MM.1S (cell line): ENCODE measurements around the gene SEL1L3.

Experiments used
- CTCF ChIP-seq: fragments of 300-600 bp; sonication (generic); IDR thresholded peaks from 2 replicates; pipeline ENCODE4 v1.5.1; 2016; ENCODE audit warnings: antibody characterized with exemption, low read length, mixed read lengths
- EZH2 ChIP-seq: fragments of 300-600 bp; sonication (generic); optimal IDR thresholded peaks from 2 replicates; pipeline ENCODE3; 2017; ENCODE audit warnings: low read depth, mild to moderate bottlenecking, antibody characterized with exemption, low read length, mixed read lengths

GRCh38 chr4:25743971-25744370 lies 118.8 kb downstream of the SEL1L3 start:
- no peak for TF ChIP-seq CTCF
- TF ChIP-seq EZH2 = no peak
